ENCODE data around the gene SERPINI1.

Gene SERPINI1

DNA sequence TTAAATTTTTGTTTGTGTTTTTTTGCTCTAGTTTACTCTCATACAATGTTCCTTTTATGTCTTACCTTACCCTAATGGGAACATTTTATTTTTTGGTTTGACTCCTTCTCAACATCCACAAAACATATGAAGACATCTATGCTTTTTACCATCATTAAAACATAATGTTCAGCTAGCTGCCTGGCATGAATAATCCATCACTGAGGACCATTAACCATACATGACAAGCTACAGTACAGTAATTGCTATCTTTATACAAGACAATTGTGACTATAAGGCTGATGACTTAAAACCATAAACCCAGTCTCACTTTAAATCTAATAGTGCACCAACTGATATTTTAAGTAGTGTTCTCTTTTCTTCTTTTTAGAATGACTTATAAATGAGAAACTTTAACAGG, 13.7 kb downstream of the SERPINI1 start:
- no peak overlapping the region for H3K27ac ChIP-seq
- no peak for TF ChIP-seq ZFX (IDR thresholded peaks at IDR 0.05)
- TF ChIP-seq CTCF (conservative IDR thresholded peaks at IDR 0.05) = no peak

DNA sequence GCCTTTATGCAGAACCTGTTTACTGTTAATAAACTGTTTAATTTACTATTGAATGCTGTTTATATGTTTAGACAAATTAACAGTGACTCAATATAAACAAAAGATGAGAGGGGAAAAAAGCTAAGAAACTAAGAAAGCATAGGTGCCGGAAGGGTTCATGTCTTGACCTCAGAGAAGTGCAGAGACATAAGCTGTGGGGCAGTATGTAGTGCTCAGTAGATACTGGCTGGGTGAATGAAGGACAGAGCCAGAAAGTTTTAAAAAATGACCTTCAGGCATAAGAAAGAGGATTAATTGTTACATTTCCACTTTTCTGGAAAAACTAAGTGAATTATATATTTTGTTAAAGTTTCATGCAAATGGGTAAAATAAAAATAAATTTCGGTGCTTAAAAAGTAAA, 14.2 kb downstream of the SERPINI1 start:
- TF ChIP-seq ZFX (IDR thresholded peaks at IDR 0.05) = no peak
- TF ChIP-seq CTCF (conservative IDR thresholded peaks at IDR 0.05) = no peak
- H3K27ac ChIP-seq = no peak overlapping the region

- TF ChIP-seq CTCF (conservative IDR thresholded peaks at IDR 0.05) (no peak), ZFX (IDR thresholded peaks at IDR 0.05) (no peak)
- H3K27ac ChIP-seq = no peak overlapping the region
Observed at GRCh38 chr3:167750272-167750971, 14.9 kb downstream of the SERPINI1 start.

DNA sequence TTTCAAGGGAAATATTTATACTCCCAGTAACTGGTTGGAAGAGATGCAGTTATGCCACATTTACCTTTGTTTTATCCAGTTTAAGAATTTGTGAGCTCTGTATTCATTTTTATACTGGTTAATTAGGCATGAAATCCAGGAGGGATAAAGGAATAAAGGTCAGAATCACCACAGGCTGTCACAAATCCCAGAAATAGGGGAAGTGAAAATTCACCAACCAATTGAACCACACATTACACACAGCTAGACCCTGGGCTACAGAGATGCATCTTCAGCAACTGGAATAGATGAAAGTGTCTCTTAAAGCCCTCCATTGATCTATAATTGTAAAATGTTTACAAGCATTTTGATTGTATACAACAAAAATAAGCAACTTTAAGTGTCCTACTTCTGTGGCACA, 18.5 kb downstream of the SERPINI1 start:
- H3K27ac ChIP-seq = no peak overlapping the region
- TF ChIP-seq ZFX (IDR thresholded peaks at IDR 0.05) (no peak), CTCF (conservative IDR thresholded peaks at IDR 0.05) (no peak)

DNA sequence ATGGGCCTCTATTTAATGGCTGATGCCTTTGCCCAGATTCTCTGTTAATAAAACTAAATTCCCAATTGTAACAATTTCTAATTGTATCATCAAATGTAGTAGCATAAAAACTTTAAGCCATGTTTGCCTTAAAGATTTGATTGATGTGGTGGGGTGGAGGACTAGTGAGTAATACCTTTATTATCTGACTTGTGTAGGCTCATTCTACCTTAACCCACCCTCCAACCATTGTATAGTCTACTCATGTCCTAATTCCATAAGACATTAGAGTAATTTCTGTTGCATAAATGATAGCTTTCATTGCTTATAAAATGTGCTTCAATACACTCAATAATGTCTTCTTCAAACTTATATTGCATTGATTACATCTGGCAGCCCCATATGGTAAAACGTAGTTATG, 25.8 kb downstream of the SERPINI1 start:
- no peak overlapping the region for H3K27ac ChIP-seq
- TF ChIP-seq ZFX (IDR thresholded peaks at IDR 0.05) = no peak
- TF ChIP-seq CTCF (conservative IDR thresholded peaks at IDR 0.05) = no peak

DNA sequence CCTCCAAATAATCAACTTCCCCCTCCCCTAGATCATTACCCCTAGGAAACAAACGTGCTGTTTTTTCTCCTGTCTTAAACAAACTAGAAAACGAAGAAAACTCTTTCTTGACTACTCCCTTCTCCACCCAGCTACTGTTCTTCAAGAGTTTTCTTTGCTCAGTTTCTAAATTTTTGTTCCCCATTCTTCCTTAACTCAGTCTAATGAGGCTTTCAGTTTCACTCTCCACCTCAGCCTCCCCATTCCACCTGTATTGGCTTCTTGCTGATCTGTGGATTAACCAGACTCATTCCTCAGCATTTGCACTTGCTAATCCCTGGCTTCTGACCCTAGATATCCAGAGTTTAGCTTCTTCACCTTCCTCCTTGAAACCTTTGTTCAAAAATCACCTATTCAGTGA, 26.8 kb downstream of the SERPINI1 start:
- TF ChIP-seq CTCF (conservative IDR thresholded peaks at IDR 0.05) = no peak
- TF ChIP-seq ZFX (IDR thresholded peaks at IDR 0.05) = no peak
- no peak overlapping the region for H3K27ac ChIP-seq

DNA sequence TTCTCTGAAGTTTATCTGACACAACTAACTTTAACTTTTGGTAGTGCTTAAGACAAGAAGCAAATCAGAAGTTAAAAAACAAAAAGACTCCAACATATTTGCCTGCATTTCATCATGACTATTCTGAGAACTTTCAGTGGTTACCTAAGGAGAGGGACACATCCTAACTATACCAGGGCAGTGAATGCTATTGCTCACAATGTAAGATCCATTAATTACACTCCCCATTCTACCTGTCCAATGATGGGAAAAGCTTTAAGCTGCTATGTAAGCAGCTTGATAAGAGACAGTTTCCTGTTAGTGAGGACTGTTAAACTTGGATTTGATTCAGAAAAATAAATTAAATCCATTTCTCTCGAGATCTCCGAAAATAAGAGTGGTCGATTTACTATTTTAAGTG, 37.5 kb downstream of the SERPINI1 start:
- TF ChIP-seq ZFX (IDR thresholded peaks at IDR 0.05) (no peak), CTCF (conservative IDR thresholded peaks at IDR 0.05) (no peak)
- no peak overlapping the region for H3K27ac ChIP-seq

All from C4-2B (cell line).